Esophagus muscularis mucosa (tissue), 4 donors: ENCODE results near the gene FAM227A.

ENCODE experiments used
- EP300 ChIP-seq: sonication (generic); formaldehyde crosslinking; IDR thresholded peaks from one replicate; pipeline ENCODE4 v1.6.1; 2017; ENCODE audit warnings: antibody characterized with exemption
- POLR2A ChIP-seq: fragments of 450-650 bp; IDR thresholded peaks from one replicate; pipeline ENCODE4 v1.6.1; 2017; ENCODE audit warnings: antibody characterized with exemption, moderate library complexity, mild to moderate bottlenecking, low read depth
- TF ChIP-seq, protein P1 (sequence below), 3 experiments: fragments of 200-600 bp in 2 of 3; fragments of 450-650 bp in 1 of 3; sonication (generic) in 2 of 3; IDR thresholded peaks; one replicate each; pipeline ENCODE4 v1.5.1; 2017 to 2019; ENCODE audit warnings: antibody characterized with exemption in 3 of 3, mild to moderate bottlenecking in 2 of 3, moderate library complexity in 1 of 3

DNA sequence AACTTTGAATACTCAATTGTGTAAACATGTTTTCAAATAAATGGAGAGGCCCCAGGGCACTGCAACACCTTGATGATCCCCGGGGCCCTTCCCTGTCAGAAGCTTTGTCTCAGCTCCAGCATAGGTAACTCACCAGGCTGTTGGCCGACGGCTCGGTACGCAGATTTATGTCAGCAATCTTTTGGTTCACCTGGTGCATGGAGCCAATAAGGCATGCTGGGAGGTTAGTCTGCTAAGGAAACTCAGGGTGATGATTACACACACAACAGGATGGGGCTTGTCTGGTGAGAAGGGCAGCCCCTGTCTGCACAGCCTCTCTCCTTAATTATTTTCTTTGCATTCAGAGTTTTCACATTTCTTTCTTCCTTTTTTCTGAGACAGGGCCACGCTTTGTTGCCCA lies 10.8 kb downstream of the FAM227A start:
- TF ChIP-seq, protein P1, sequence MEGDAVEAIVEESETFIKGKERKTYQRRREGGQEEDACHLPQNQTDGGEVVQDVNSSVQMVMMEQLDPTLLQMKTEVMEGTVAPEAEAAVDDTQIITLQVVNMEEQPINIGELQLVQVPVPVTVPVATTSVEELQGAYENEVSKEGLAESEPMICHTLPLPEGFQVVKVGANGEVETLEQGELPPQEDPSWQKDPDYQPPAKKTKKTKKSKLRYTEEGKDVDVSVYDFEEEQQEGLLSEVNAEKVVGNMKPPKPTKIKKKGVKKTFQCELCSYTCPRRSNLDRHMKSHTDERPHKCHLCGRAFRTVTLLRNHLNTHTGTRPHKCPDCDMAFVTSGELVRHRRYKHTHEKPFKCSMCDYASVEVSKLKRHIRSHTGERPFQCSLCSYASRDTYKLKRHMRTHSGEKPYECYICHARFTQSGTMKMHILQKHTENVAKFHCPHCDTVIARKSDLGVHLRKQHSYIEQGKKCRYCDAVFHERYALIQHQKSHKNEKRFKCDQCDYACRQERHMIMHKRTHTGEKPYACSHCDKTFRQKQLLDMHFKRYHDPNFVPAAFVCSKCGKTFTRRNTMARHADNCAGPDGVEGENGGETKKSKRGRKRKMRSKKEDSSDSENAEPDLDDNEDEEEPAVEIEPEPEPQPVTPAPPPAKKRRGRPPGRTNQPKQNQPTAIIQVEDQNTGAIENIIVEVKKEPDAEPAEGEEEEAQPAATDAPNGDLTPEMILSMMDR (IDR thresholded peaks at IDR 0.05): no peak
- TF ChIP-seq POLR2A (no peak), EP300 (no peak)
